Stimulated activated CD4-positive, alpha-beta T cell treated with anti-CD3 and anti-CD28 coated beads, TNF-alpha, amount 100 ng/mL, for 4 hours (primary cell): ENCODE data around the gene TSKU.
"Not testable (repeated sequence)": the region's sequence is repeated elsewhere in the genome, so short reads cannot be mapped to it uniquely, and the experiment has no call there.

ENCODE experiments used
- DNase-seq, 3 experiments: peaks; one replicate each; pipeline ENCODE4 v3.0.0-alpha.2; 2020; ENCODE audit warnings: low read depth in 3 of 3

TSKU gene

DNA sequence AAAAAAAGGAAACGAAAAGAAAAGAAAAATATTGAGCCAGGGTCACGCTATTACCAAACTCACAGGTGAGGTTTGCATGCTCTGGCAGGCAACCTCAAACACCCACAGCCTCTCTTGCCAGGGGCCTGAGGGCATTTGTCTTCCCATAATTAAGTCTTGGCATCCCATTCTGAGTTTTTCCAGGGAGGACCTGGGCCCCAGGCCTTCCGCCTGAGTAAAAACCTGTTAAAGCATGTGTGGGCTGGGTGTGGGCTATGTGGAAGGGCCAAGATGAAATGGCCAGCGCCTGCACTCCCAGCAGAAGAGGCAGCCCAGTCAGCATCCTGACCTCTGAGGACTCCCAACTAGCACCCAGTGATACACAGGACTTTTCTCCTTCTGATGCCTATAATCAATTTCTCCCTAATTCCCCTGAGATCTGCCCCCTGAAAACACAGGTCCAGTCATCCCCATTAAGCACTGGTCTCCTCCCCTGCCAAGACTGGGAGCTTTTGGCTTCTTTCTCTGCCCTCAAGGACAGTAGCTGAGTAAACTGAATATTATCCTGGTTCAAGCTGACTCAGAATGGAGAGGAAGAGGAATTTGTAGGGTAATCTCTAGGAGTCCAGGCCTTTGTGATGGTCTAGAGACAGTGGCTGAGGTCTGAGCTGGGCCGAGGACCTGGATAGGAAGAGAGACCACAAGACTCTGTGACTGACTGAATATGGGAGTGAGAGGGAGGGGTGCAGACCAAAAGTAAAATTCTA is 42.0 kb downstream of the TSKU start:
- DNase-seq: no peak

DNA sequence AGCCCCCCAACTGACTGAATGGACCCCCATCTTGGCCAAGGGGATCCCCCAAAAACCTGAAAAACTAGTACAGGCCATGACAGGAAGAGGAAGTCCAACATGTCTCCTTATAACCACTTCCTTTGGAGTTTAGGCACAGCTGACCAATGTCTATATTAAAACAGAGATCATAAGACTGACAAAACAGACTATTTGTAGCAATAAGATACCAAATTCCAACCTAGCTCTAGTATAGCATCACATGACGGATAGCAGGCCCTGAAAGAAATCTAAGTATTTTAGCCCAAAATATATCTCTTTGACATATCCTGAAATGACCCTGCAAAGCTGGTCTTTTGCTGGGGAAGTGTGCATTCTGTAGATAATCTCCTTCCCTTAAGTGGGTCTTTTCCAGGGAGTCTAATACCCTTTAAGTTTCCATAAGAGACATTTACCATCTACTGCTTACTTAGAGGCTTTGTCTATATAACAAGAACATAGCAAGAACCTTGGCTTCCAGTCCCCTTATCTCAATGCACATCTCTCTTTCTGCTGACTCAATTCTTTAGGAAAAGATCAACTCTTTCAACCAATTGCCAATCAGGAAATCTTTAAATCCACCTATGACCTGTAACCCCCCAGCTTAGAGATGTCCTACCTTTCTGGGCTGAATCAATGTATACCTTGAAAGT is 42.7 kb downstream of the TSKU start:
- no peak for DNase-seq

DNA sequence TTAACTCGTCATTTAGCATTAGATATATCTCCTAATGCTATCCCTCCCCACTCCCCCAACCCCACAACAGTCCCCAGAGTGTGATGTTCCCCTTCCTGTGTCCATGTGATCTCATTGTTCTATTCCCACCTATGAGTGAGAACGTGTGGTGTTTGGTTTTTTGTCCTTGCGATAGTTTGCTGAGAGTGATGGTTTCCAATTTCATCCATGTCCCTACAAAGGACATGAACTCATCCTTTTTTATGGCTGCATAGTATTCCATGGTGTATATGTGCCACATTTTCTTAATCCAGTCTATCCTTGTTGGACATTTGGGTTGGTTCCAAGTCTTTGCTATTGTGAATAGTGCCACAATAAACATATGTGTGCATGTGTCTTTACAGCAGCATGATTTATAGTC is 43.4 kb downstream of the TSKU start:
- DNase-seq: not testable (repeated sequence)

DNA sequence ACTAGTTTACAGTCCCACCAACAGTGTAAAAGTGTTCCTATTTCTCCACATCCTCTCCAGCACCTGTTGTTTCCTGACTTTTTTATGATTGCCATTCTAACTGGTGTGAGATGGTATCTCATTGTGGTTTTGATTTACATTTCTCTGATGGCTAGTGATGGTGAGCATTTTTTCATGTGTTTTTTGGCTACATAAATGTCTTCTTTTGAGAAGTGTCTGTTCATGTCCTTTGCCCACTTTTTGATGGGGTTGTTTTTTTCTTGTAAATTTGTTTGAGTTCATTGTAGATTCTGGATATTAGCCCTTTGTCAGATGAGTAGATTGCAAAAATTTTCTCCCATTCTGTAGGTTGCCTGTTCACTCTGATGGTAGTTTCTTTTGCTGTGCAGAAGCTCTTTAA is 43.8 kb downstream of the TSKU start:
- DNase-seq: not testable (repeated sequence)

DNA sequence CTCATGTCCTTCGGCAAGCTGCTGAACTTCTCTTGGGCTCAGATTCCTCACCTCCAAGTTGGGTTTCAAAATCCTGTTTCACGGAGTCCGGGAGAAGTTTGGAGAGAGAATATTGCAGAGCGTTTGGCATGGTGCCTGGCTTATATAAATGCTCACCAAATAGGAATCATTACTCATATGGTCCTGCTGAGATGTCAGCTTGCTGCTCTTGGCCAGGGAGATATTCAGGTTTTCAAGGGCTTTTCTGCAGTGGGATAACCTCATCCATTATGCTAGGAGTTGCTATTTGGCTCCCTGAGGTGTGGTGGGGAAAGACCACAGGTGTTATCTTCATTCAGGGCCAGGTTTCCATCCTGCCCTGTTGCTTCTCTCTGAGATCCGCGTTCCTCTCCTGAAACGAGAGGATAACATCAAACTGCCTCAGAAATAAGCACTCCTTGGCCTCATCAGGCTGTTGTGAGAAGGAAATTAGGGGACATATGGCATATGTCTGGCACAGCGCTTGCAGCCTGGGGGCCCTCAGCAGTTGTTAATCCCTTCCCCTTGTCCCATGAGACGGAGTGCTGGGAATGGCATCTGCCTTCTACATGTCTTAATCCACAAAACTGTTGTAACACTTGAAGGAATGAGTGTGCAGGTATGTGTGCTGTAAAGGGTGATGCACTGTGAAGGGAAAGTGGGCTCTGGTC is 47.6 kb downstream of the TSKU start:
- DNase-seq: no peak

- no peak for DNase-seq
Measured at GRCh38 chr11:76831686-76832310, 48.6 kb downstream of the TSKU start.

DNA sequence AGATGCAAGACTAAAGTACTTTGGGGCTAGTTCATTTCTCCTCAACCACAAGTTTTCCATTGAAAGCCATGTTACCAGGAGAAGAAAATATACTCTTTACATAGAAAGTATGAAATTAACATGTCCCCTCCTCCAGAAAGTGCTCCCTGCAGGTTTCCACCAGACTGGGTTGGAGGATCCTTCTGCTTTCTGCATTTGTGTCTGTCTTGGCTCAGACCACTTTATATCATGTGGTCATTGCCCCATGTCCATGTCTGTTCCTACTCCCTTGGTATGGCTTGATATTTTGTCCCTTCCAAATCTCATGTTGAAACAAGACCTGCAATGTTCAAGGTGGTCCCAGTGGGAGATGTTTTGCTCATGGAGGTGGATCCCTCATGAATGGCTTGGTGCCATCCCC is 49.2 kb downstream of the TSKU start:
- DNase-seq: no peak

DNA sequence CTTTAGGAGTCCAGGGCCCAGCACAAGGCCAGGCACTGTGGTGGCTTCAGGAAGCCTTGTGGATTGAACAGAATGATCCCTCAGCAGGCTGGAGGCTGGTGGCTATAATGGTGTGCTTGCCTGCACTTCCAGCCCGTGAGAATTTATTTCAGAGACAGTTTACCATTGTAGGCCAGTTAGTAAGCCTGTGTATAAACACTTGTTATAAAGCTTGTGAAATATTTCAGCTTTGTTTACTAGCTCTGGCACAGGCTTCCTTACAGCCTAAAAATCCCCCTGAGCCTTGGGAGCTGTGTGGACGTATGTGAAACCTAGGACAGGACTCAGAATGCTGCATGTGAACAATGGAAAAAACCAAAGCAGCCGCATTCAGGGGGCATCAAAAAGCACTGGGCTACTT is 51.0 kb downstream of the TSKU start:
- no peak for DNase-seq

DNA sequence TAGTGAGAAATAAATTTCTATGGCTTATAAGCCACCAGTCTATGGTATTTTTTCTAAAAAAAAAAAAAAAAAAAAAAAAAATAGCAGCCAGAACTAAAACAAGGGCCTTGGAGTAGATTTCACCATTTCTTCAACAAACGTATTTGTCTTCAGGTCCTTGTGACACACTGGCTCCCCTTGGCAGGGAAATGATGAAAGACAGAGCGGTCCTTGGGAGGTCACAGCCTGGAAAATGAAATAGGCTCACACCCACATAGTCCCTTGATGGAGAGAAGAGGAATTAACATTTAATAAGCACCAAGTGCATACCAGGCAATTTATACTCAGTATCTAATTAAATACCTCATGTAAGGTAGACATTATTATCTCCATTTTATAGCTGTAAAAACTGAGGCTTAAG is 51.9 kb downstream of the TSKU start:
- DNase-seq: no peak

DNA sequence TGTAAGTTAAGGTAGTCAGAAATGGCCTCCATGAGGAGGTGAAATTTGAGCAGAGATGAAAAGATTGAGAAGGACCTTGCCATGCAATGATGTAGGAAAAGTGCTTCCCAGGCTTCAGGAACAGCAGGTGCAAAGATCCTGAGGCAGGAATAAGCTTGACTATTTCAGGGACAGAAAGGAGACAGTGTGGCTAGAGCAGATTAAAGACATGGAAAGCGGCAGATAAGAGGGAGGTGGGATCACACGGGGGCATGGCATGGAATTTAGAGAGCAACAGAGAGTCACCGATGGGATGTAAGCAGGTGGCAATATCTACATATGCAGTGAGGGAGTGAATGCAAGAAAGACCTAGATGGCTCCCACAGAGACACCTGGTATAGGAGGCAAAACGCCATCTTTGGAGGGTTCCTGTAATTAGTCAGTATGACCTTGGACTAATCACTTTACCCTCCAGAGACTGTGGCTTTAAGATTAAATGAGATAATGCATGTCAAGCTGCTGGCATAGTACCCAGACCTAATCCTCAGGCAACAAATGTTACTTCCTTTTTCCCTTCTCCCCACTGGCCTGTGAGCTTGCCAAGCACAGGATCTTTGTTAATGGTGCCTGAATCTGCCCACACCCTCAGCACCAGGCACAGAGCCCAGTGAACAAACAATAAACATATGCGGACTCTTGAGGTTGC is 52.9 kb downstream of the TSKU start:
- DNase-seq: no peak

DNA sequence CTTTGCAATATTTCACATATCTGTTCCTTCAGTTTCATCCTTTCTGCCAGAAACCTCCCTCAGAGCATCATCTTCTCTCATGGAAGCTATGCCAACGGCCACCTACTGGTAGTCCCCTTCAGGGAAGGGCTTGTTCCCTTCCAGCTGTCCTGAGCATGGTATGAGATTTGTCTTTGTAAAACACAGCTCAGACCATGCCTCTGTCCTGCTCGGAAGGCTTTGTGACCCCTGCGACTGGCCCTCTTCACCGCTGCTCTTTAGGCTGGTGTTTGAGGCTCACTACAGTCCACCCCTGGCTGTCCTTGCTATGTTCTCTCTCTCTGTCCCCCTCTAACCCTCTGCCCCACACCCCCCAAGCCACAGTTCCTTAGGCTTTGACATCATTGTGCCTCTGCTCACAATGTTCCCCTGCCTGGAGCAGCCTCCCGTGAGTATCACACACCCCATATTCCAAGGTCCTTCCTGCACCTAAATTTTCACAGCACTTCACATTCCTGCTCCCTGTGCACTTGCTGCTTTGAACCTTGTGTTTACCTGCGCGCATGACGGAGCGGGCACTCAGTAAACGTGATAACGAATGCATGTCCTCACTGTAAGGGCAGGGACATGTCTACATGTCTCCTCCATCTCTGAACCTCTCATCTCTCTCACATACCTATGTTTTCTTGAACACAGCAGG is 53.6 kb downstream of the TSKU start:
- no peak for DNase-seq

DNA sequence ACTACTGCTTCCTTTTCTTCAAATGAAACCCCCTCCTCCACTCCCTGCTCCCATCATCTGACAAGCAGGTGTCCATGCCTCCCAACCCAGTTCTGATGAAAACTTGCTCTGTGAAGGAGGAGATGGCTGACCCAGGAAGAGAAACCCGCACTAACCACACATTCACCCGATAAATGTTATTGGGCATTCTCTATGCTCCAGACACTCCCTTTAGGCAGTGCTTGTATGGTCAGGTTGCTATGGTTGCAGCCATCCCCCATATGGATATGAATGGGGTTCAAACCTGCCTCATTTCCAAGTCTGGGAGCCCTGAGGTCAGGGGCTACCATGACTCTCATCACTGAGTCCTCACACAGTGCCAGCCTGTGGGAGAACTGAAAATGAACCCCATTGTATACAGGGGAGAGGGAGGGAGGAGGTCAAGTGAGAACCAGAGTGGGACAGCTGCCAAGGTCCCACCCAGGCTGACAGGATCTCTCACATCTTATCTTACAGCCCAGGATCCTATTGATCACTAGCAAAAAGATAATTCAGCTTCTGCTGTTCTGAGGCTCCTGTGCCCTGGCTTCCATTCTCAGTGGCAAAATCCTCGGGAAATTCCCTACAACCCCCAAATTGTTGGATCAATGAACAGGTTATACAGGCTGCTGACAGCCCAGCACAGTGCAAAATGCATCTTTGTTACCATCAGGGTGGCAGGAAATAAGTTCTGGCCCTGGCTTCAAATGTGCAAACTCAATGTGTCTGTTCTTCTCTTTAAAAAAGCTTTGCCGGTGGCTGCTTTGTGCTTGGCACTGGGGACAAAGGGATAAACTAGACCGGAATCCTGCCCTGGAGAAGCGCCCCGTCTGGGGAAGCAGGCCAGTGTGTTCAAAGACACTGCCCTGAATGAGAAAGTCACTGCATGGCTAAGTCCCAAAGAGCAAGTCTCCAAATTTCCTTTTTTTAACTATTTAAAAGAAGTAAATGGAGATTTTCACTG is 54.8 kb downstream of the TSKU start:
- no peak for DNase-seq

DNA sequence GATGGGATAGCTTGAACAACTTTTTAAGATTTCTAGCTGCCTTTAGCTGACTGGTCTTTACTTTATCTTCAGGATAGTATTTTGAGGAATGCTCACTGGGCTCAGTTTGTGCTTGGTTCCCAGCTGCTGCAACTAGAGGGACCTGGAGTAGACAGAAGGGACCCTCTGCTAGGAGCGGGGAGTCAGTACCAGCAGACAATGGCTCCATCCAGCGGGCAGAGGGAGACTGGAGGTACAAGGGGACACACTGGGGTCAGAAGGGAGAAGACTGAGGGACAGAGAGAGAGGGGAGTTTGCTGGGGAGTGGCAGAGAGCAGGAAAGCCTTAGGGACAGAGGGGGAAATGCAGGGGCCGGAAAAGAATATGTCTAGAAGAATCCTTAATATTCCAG is 55.5 kb downstream of the TSKU start:
- no peak for DNase-seq

- no peak for DNase-seq
Measured at GRCh38 chr11:76839311-76839710, 56.2 kb downstream of the TSKU start.

DNA sequence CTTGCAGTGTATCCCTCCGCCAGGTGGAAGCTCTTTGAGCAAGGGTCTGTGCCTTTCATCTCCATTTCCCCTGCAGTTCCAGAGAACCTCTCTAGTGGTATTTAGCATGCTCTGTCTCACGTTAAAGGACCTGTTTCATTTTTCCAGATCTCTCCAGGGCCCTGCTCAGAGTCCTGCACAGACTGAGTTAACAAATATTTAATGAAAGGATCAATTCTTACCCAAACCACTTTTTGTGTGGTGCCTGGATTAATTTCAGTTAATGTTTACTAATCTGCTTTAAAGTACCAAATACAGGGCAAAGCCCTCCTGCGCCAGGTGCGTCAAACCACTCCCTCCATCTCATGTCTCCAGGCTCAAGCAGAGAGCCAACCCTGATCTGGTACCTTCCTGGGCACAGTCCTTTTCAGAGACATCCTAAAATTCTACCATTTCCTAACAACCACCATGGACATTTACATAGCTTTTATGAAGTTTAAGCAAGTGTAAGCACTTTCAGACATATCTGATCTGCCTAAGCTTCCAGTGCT is 58.8 kb downstream of the TSKU start:
- no peak for DNase-seq

DNA sequence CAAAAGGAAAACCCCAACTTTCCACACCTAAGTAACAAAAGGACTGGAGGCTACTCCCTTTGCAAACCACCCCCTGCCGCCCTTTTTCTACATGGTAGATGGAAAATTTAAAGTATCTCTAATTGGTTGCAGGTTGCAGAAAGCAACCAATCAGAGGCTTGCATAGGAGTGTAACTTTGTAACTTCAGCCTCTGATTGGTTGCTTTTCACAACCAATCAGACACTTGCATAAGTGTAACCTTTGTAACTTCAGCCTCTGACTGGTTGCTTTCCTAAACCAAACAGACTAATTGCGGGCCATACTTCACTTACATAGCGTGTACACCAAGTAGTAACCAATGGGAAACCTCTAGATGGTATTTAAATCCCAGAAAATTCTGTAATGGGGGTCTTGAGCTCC is 60.8 kb downstream of the TSKU start:
- no peak for DNase-seq

DNA sequence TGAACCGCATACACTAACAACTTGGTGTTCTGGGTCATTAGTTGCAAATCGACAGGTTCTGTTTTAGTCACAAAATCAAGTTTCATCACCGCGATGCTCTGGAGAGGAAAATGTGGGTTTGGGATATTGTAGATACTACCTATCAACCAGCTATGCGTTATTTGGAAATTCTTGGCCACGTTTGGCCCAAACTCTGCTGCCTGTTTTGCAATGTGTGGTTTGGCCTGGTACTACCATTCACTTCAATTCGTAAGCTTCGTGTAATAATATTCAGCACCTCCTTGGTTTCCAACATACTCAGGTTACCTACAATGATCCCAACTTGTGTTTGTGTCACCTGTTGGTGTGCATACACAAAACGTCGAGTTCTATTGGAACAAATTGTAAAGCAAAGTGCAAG is 61.4 kb downstream of the TSKU start:
- no peak for DNase-seq

GRCh38 chr11:76845069-76845468 is 61.9 kb downstream of the TSKU start:
- no peak for DNase-seq

GRCh38 chr11:76846441-76846840 is 63.3 kb downstream of the TSKU start:
- DNase-seq: no peak
